ENCODE measurements around the gene DOCK2.
"Not testable (repeated sequence)": the region's sequence is repeated elsewhere in the genome, so short reads cannot be mapped to it uniquely, and the experiment has no call there.

The DOCK2 gene

DNA sequence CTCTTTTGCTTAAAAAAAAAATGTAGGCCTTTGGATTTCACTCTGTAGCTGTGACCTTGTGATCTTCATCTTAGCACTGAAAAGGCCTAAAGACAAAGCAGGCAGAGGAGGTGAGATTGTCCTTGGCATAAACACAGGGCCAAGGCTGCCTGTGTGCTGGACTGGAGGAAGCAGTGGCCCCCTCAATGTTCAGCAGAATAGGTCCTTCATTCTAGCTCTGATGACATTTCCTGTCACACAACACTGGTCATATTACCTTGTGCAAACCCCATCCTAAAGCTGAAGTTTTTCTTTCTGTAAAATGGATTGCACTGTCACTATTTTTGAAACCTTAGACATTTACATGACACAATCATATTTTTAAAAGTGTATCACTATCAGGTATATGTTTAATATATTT, 195.8 kb downstream of the DOCK2 start:
- no peak for DNase-seq

DNA sequence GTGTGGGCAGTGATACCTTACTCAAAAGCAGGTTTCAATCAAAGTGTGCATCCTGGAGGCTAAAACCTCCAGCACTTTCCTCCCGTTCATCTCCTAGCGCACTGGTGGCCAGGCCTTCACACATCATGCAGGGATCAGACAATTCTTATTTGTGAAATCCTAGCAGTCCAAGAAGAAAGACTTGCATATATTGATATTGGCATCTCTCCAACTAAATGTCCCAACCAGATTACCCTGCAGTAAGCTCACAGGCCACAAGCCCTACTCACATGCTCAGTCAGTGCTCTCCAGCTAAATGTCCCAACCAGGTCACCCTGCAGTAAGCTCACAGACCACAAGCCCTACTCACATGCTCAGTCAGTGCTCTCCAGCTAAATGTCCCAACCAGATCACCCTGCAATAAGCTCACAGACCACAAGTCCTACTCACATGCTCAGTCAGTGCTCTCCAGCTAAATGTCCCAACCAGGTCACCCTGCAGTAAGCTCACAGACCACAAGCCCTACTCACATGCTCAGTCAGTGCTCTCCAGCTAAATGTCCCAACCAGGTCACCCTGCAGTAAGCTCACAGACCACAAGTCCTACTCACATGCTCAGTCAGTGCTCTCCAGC, 196.7 kb downstream of the DOCK2 start:
- DNase-seq: peak; percentile 18

DNA sequence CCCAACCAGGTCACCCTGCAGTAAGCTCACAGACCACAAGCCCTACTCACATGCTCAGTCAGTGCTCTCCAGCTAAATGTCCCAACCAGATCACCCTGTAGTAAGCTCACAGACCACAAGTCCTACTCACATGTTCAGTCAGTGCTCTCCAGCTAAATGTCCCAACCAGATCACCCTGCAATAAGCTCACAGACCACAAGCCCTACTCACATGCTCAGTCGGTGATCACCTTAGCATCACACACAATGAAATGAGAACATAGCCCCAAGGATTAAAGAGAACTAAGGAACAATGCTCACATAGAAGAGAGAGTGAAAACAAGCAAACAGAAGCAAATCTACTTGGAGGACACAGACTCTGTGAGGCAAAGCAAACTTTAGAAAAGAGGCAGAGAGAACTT, 197.5 kb downstream of the DOCK2 start:
- not testable (repeated sequence) for DNase-seq

DNA sequence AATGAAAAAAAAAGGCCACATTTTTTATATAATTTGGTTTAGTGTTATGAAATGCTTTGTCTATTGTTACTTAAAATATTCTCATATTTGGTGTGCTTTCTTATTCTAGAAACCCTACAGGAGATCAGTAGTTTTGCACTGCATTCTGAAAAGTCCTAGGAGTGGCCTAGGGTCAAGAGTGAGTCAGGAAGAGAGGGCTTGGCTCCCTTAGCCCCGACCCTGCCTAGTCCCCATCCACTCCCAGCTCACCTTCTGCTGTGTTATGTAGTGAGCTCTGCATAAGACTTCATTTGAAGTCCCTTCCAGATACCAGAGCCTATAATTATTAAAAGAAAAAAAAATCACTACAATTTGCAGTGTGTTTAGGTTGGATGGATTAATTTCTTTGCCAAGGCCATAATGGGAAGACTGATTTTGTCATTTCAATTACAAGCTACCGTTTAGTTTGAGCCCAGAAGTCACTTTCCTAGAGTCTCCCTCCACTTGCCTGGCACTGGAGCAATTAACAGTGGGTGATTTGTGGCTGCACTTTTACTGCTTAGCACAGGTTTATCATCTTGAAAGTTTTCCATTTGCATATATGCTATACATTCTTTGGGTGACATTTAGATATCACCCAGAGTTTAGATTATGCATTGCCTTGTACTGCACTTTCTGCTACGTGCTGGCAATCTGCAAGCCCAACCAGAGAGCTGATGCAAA, 199.9 kb downstream of the DOCK2 start:
- DNase-seq: no peak

DNA sequence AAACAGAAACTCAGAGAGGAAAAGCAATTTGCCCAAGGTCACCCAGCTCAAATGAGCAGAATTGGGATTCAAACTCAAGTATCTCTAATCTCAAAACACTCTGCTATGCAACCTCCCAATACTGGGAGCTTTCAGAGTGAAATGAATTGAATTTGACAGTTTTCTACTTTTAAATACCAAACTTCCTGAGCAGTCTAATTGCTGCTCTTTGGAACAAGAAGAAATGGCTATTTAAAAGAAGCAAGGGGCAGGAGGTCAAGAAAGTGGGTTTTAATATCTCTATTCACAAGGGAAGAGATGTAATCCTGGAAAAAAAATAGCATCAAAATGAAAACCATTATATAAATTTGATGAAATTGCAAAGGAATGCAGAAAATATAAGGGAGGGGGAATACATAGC, 200.6 kb downstream of the DOCK2 start:
- no peak for DNase-seq

DNA sequence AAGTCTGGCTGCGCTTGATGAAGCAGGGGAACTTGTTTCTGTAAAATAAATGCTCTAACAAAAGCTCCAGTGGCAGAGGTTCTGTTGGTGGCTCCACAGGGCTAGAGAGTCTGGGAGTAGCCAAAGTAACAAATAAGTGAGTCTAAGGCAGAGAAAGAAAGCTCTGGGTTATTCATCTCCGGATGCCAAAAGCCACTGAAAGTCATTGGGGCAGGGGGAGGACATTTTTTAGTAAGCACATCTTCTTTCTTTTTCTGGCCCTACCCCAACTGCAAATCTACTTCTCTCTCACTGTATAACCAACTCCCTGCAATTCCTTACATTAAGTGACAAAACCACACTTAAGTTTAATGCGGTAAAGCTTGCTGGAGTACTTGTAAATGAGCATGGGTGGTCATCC, 201.6 kb downstream of the DOCK2 start:
- no peak for DNase-seq

DNA sequence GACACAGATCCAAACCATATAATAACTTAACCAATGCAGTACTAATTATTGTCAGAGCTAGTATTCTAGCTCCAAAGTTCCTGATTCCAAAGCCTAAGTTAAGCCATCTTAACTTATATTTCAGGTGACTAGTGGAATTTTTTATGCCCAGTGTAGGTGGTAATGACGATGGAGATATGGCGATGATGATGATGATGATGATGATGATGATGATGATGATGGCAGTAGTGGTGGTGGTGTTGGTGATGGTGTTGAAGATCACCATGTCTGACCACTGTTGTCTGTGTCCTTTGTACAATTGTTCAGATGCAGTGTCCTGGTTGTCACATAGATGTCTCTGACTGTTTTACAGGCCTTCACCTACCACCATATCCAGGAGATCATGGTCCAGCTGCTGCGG, 203.3 kb downstream of the DOCK2 start:
- no peak for DNase-seq

DNA sequence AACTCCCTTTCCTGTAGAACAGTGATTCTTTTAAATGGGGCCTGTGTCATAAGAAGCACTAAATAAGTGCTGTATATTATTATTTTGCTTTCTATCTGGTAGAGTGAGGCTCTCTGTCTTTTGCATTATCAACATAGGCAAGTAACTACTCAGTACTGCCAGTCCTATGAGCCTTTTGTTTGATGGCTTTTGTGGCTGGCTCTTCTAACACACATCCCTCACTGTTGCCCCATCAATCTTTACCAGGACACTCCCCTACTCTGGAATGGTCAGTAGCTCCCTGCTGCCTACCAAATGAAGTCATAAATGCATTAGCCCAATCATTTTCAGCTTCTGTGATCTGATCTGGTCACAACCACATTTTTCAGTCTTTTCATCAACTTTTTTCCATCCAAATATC, 205.6 kb downstream of the DOCK2 start:
- DNase-seq: no peak

DNA sequence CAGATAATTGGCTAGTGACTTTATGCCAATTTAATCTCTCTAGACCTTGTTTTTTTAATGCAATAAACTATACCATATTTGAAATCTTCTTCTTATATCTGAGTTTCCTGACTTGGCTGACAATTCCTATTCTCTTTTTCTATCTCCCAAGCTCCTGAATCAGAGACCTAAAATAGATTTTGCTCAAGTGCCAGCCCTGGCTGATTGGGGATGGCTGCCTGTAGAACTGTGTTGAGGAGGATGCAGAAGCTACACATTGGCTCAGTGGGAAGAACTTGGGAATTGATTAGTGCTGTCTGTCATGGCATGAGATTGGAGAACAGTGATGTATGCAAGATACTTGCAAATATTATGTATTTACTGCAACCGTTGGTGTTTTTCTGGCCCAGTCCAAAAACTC, 210.4 kb downstream of the DOCK2 start:
- no peak for DNase-seq

DNA sequence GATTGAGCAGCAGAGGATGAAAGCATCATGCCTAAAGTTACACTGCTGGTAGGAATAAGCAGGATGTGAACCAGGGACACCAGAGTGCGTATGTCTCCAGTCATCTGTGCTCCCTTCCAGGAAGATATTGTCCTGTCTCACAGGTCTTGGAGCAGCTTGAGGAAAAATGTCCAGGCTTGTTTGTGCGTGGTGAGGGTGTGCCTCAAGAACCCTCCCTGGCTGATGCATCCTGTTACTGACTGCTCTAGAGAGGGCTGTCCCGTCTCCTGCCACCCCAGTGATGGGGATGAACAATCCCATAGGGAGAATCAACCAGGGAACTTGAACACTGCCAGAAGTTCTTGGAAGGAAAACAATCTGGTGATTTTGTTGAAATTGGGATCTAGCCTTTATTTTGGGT, 211.2 kb downstream of the DOCK2 start:
- no peak for DNase-seq

DNA sequence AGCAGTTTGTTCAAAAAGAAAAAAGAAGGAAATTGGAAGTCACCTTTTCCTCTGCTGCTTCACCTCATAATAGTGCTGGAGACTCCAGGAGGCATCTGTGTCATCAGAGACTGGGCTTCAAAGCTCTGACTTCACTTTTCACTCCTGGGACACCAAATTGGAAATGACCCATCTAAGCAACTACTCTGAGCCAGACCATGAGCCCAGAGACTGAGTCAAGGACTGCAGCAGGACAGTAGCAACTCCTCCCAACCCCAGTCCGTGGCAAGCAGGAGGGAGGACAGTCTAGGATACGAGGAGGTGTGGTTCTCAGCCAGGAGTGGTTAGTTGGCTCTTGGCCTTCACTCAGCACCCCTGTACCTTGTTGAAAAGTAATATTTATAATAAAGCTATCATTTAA, 211.7 kb downstream of the DOCK2 start:
- DNase-seq: no peak

DNA sequence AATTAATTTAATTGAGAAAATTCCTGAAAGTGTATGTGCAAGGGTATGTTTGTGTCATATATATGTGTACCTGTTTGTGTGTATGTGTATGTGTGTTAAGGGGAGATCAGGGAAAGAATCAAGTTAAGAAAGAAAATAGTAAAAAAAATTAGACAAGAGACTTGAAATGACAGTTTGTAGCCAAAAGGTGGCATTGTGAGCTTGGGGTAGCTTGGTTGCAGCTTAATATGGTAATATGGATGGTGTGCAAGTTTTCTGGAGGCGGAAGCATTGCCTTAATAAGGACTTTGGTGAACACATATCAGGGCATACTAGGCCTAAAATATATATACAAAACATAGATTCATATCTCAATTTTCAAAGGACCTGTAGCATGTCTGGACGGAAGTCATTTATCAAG, 213.3 kb downstream of the DOCK2 start:
- DNase-seq: no peak

DNA sequence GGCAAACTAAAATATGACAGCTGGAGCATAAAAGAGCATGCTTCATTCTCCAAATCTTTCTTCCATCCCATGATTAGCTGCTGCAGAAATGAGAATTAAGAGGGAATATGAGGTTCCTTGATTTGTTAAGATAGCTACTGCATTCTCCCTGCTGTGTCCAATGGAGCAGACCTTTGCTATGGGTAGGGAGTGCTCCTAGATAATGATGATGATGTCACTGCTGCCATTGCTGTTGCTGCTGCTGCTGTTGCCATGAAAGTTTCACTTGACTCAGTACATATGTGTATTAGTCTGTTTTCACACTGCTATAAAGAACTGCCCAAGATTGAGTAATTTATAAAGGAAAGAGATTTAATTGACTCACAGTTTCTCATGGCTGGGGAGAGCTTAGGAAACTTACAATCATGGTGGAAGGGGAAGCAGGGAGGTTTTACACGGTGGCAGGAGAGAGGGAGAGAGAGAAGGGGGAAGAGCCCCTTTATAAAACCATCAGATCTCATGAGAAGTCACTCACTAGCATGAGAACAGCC, 214.3 kb downstream of the DOCK2 start:
- no peak for DNase-seq

DNA sequence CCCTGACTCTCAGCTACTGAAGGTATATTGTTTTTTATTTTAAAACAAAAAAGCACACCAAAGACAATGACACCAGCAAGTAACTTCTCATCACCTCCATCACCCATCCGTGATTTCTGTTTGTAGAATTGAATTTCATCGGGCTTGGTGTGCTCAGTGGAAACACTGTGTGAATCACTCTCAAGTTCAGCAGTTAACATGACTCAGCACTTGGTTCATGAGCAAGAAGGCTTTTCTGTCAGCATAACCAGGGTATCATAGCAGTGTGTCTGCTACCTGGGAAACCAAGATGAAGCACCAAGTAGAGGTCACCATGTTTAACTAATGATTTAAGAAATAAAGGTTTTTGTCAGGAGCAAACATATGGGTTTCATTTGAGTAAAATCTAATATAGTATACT, 219.5 kb downstream of the DOCK2 start:
- DNase-seq: peak; percentile 76

DNA sequence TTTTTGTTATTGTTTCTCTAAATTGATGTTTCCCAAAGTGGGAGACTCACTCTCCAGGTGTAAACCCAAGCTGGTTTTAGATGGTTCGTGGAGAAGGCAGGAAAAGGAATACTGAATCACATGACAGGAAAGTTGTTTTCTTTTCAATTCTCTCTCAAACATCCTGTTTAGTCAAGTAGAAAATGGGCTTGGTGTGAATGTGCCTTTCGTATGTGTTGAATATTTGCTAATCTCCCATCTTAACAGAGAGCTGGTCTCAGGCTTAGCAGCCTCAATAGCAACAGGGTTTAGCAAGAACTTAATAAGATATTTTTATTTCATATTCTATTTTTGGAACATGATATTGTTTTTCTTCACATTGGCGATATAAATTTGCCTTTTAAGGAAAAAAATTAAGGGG, 223.5 kb downstream of the DOCK2 start:
- no peak for DNase-seq

DNA sequence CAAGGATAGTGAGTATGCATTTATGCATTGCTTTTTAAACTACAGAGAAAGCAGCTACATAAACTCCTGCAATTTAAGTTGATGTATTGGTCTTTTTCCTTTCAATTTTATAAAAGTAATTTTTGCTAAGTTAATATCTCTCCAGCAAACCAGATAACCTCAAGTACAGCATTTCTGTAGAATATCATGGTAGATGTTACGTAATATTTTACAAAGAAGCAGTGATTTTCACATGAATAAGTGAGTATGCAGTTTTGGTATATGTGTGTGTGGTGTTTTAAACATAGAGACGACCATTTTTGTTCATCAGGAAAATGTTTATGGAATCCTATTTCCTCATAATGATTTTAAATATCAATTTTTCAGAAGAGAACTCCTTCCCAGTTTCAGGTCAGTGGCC, 224.4 kb downstream of the DOCK2 start:
- DNase-seq: no peak

DNA sequence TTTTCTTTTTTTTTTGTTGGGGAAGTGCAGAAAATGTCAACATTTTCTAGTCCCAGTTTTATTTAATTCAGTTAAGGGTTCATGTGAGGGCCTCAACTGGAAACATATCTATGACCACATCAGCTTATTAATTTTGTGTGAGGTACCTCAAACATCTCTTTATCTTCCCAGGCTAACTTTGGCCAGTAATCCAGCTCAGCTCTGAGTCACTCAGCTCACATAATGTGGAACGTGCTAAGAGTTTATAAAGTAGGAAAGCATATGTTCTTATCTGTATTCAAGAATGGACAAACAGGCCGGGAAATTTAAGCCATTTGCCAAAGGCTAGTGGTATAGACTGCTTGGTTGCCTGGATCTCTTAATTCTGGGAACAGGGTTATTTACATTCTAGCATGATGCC, 224.9 kb downstream of the DOCK2 start:
- peak; percentile 78 for DNase-seq

DNA sequence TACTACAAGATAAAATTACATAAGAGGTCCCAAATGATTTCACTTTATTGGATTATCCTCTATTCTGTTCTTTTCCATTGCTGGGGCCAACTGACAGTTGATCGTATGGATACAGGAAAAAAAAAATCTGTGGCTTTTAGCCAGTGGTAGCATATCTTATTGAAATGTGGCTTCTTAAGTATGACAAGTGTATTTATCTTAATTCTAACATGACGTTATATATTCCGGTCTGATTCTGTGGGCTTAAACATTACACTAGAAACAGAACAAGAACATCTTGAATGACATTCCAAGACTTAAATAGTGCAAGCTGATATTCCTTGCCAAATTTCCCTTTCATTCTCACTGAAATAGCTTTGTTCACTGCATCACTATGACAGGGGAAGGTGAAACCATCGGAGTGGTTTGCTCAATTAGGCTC, 225.3 kb downstream of the DOCK2 start:
- no peak for DNase-seq

DNA sequence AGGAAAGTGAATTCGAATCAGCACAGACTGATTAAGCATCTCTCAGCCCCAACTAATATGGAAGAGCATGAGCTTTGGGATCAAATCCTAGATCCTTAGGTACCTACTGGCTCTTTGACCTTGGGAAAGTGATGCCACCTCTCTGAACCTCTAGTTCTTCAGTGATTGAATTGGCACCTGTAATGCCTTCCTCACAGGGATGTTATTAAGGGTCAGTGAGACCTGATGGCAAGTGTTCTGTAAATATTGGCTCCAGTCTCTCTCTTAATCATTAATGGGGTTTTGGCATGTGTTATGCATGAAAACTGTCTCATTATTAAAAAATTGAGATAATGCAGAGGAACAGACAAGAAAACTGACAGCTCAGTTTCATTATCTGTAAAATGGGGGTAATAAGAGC, 227.4 kb downstream of the DOCK2 start:
- no peak for DNase-seq

DNA sequence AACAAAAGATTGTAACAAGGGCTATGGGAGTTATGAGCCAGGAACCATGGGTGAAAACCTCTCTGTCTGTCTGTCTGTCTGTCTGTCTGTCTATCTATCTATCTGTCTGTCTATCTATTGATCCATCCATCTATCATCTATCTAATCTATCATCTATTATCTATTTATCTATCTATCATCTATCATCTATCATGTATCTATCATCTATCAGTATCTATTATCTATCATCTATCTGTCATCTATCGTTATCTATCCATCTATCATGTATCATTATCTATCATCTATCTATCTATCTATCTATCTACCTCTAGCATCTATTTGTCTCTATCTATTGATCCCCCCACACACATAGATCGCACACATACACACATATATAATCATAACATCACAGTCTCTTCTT, 230.3 kb downstream of the DOCK2 start:
- no peak for DNase-seq

DNA sequence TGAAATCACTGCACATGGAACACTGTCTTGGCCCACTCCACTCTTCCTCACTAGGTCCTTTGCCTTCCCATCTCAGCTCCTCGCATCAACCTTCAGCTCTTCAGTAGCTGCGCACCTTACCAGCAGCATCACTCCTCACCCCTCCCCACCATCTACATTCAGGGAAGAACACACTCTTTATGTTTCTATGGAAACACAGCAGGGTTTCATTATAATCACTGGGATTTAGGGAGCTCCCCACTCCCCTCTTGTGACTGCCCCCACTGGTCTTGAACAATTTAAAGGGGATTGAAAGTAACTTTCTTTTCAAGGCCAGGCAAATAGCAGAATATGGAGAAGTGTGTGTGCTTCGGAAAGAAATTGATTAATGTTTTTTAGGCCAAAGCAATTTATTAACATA, 232.0 kb downstream of the DOCK2 start:
- DNase-seq: no peak

DNA sequence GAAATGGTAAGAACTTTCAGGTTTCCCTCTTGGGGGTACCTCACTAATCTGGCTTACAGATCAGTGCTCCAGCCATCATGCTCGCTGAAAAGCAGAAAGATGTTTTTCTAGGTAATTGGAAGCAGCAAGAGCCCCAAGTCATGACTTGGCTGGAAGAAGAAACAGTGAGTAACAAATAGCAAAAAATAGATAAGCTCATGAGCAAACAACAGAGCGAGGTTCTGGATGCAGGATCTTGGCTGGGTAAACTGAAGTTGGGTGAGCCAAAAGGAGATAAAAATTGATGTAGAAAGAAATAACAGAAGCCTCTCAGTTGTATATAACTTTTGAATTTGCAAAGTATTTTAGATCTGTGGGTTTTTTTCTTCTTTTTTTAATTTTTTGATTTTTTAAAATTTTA, 233.1 kb downstream of the DOCK2 start:
- DNase-seq: no peak

DNA sequence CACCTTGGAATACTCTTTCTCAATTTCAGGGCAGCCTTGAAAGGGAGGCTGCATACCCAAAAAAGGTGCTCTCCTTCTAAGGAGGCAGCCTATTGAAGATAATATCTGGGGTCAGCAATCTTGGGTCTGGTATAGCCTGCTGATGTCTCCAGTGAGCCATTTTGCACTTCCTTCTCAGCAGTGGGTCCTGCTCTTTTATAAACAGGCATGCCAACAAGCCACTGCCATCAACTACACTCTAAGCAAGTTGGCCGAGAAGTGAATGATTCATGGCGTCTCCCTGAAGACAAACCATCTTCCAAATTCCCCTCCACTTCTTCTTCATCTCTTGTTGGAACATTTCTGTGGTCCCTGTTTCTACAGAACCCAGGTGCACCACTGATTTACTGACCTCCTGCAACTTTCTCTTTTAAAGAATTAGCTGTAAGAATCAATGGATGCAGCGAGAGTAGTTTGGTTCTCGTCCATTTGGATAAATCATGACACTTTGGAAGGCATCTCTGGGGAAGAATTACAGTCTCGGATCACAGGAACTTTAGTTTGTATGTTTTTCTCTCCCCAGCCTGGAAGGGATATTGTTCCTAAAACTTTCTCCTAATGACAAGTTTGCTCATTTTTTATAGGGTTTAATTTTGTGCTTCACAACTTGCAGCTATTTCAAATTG, 234.9 kb downstream of the DOCK2 start:
- DNase-seq: no peak

DNA sequence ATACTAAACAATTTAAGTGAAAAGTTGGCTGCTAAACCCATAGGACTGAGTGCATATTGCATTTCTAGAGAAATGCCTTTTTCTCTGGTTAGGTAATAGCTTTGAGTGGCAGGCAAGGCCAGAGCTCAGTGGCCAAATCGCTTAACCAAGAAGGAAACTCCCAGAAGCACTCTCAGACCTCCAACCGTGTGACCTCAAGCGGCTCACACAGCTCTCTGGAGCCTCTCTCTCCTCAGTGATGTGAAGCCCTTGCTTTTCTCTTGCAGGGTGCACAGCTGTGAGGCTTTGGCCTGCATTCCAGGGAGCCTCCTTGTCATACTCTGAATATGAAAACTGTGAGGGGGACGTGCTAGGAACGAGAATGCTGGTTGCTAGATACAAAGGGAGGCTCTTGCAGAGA, 236.6 kb downstream of the DOCK2 start:
- DNase-seq: no peak

Measured in EL (cell line).